GM12872 (cell line): Measurements from ENCODE around the gene IDUA.

Experiments
- CTCF ChIP-seq: IDR thresholded peaks from 3 replicates; pipeline ENCODE4 v1.5.1; 2011; ENCODE audit warnings: low read depth, mild to moderate bottlenecking, low read length, moderate library complexity; ENCODE audit not compliant: insufficient read depth

Gene IDUA

GRCh38 chr4:997375-998071 is 10.7 kb downstream of the IDUA start:
- TF ChIP-seq CTCF: no peak

- TF ChIP-seq CTCF: no peak
These were observed 11.3 kb downstream of the IDUA start for GRCh38 chr4:998096-998691.

GRCh38 chr4:999882-1000425 is 13.1 kb downstream of the IDUA start:
- no peak for TF ChIP-seq CTCF

- TF ChIP-seq CTCF: no peak
These were observed 13.9 kb downstream of the IDUA start for GRCh38 chr4:1000686-1001260.

- no peak for TF ChIP-seq CTCF
These were observed 14.8 kb downstream of the IDUA start for GRCh38 chr4:1001561-1002130.

GRCh38 chr4:1002131-1002630 is 15.3 kb downstream of the IDUA start:
- no peak for TF ChIP-seq CTCF

GRCh38 chr4:1002631-1003251 is 15.9 kb downstream of the IDUA start:
- TF ChIP-seq CTCF: no peak
